Ectodermal cell (in vitro differentiated cells): ENCODE measurements around the gene GCSH.

Source experiments
- H3K27ac ChIP-seq: 2 replicates; pipeline ENCODE4 v1.7.0; 2013; ENCODE audit warnings: mild to moderate bottlenecking, low read depth, low read length; ENCODE audit not compliant: insufficient read depth, poor library complexity, severe bottlenecking
- H3K27me3 ChIP-seq: 2 replicates; pipeline ENCODE4 v1.7.0; 2013; ENCODE audit warnings: mild to moderate bottlenecking, low read length; ENCODE audit not compliant: insufficient read depth, control insufficient read depth, poor library complexity, severe bottlenecking
- H3K36me3 ChIP-seq: one replicate; pipeline ENCODE4 v1.7.0; 2013; ENCODE audit warnings: low read length; ENCODE audit not compliant: control insufficient read depth, insufficient read depth
- H3K4me1 ChIP-seq: one replicate; pipeline ENCODE4 v1.7.0; 2013; ENCODE audit warnings: low read length; ENCODE audit not compliant: control insufficient read depth, insufficient read depth
- H3K4me3 ChIP-seq: 2 replicates; pipeline ENCODE4 v1.7.0; 2013; ENCODE audit warnings: low read depth, low read length, control low read depth; ENCODE audit not compliant: insufficient read depth
- H3K9me3 ChIP-seq: 2 replicates; pipeline ENCODE4 v1.7.0; 2013; ENCODE audit warnings: mild to moderate bottlenecking, low read length, moderate library complexity; ENCODE audit not compliant: control insufficient read depth
- WGBS, 2 experiments: methylation state at CpG; one replicate each; pipeline ENCODE4 v1.1.7; 2013; ENCODE audit warnings: missing lambda C conversion rate in 2 of 2; 5-methylcytosine and 5-hydroxymethylcytosine counted together

GCSH gene

DNA sequence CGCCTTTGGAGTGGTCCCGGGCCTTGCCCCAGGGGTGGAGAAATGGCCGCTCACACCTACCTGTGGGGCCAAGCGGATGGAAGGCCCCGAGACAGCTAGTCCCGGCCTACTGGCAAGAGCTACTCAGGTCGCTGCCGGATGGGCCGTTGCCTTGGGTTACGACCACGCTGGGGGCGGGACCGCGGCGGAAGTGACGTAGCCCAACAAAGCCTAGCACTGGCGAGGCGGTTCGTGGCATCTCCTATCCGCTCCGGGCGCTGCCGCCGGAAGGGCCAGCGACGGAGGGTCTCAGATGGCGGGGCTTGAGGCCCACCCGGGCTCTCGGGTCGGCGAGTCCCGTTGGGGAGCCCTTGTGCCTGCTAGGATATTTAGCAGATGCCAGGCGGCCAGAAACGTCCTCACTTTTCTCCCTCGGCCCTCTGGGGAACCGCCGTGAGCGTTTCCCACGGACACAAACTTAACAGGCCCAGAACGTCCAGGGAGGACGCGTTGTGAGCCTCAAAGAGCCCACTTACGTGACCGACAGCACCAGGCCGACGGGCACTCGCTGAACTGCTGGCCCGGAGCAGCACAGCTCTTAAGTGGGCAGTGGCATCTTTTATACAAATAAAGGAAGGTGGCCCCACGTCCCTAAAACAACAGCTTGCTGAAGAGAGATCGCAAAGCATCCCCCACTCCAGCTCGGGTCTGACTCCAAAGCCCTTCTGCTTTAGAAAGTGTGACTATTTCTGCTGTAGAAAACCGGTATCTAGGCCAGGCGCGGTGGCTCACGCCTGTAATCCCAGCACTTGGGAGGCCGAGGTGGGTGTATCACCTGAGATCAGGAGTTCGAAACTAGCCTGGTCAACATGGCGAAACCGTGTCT lies 18.9 kb downstream of the GCSH start, which contains the start of gene C16orf46:
C16orf46 (minus strand) TSS at position 163 of the 865 bp plus-strand sequence. CDS start 13,283 bp downstream, outside the sequence.
- Histone ChIP-seq H3K36me3 (no peaks in the 10 kb centered on the region), H3K9me3 (no peaks in the 10 kb centered on the region), H3K4me3 (peak within 1 kb of the TSS; percentile 61), H3K4me1 (no peaks in the 10 kb centered on the region), H3K27ac (peak within 1 kb of the TSS; percentile 88), H3K27me3 (no peaks in the 10 kb centered on the region)
- 15% methylated on average over 59 of the region's 59 CpGs for WGBS, 2 experiments

GRCh38 chr16:81076566-81077075 lies 19.6 kb downstream of the GCSH start:
- peak overlapping the region; percentile 61 for H3K4me3 ChIP-seq
- peak overlapping the region; percentile 88 for H3K27ac ChIP-seq
- no peaks in the 10 kb centered on the region for H3K36me3 ChIP-seq
- no peaks in the 10 kb centered on the region for H3K4me1 ChIP-seq
- no peaks in the 10 kb centered on the region for H3K9me3 ChIP-seq
- WGBS, 2 experiments = 1% methylated on average over 27 of the region's 27 CpGs
- H3K27me3 ChIP-seq = no peaks in the 10 kb centered on the region

DNA sequence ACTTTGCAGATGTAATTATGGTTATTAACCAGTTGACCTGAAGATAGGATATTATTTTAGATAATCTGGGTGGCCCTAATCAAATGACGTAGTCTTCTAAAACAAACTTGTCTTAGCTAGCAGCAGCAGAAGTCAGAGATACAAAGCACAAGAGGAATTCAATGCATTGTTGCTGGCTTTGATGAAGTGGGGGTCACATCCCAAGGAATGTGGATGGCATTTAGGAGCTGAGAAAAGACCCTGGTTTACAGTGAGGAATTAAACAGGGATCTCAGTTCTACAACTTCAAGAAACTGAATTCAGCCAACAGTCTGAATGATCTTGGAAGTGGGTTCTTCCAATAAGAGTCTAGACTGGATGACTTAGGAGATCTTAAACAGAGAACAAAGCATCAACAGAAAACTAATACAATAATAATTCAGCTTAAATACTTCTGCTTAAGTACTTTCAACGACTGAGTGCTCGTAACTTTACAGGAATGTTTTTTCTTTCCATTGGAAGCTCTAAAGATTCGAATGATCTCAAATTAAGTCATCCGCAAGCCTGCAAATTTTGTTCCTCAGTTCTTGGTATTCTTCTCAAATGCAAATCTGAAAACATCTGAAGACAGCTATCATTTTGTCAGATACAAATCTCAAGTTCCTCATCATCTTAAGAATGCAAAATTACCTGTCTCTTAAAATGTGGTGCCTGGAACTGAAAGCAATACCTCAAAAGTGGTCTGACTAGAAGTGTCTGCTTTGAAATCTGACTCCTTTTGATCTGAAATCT lies 22.4 kb downstream of the GCSH start:
- 64 to 67% methylated on average over 5 of the region's 5 CpGs for WGBS, 2 experiments
- no peaks in the 10 kb centered on the region for H3K36me3 ChIP-seq
- no peak overlapping the region for H3K27ac ChIP-seq
- H3K27me3 ChIP-seq = no peaks in the 10 kb centered on the region
- H3K4me3 ChIP-seq = no peak overlapping the region
- H3K4me1 ChIP-seq = no peaks in the 10 kb centered on the region
- H3K9me3 ChIP-seq = no peaks in the 10 kb centered on the region

- WGBS, 2 experiments = 85% methylated on average over 4 of the region's 4 CpGs
- no peak overlapping the region for H3K4me3 ChIP-seq
- H3K4me1 ChIP-seq = no peaks in the 10 kb centered on the region
- no peaks in the 10 kb centered on the region for H3K36me3 ChIP-seq
- H3K27me3 ChIP-seq = no peaks in the 10 kb centered on the region
- H3K27ac ChIP-seq = no peak overlapping the region
- H3K9me3 ChIP-seq = no peaks in the 10 kb centered on the region
These were observed 24.4 kb downstream of the GCSH start for GRCh38 chr16:81071805-81072204.

DNA sequence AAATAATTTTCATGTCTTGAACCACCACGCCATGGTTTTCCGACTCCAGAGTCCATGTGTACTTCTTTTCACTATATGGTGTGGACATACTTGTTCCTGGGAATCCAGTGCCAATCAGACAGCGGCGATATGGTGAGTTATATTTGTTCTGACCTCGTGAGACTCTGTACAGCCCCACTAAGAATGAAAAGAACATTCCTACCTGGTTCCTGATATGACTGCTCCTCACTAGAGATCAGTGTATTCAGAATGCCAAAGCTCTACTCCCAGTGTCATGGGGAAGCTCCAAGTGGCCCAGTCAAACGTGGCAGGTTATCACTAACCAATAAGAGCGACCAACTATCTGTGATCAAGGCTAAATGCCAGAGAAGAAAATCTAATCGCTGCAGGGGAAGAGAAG lies 25.2 kb downstream of the GCSH start:
- no peaks in the 10 kb centered on the region for H3K4me1 ChIP-seq
- 83 to 85% methylated on average over 8 of the region's 8 CpGs for WGBS, 2 experiments

DNA sequence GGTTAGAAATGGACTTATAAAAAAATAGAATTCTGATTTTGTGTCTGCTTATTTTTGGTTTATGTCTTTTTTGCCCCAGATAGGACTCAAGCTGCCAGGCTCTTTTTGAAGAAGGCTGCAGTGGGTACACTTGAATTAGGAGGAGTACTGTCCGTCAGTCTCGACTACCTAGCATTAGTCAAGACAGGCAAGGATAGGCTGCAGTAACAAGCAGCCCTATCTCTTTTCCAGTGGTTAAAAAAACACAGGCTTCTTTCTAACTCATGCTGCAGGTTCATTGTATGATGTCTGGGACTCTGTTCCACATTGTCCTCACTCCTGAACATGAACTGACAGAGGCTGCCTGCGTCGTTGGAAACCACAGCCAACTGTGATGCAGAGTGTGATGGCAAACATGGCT lies 27.1 kb downstream of the GCSH start:
- Histone ChIP-seq H3K27ac (no peak overlapping the region), H3K36me3 (no peaks in the 10 kb centered on the region), H3K27me3 (no peaks in the 10 kb centered on the region), H3K4me3 (no peak overlapping the region), H3K9me3 (no peaks in the 10 kb centered on the region), H3K4me1 (no peaks in the 10 kb centered on the region)
- WGBS, 2 experiments = 96% methylated on average over 4 of the region's 4 CpGs

More for the DNA sequence above, 25.2 kb downstream of the GCSH start:
- H3K4me3 ChIP-seq = no peak overlapping the region
- H3K27me3 ChIP-seq = no peaks in the 10 kb centered on the region
- H3K27ac ChIP-seq = no peak overlapping the region
- H3K36me3 ChIP-seq = no peaks in the 10 kb centered on the region
- H3K9me3 ChIP-seq = no peaks in the 10 kb centered on the region

- Histone ChIP-seq H3K4me3 (no peak overlapping the region), H3K4me1 (no peaks in the 10 kb centered on the region), H3K36me3 (no peaks in the 10 kb centered on the region), H3K27ac (no peak overlapping the region), H3K27me3 (no peaks in the 10 kb centered on the region), H3K9me3 (no peaks in the 10 kb centered on the region)
- WGBS, 2 experiments = 94 to 98% methylated on average over 1 of the region's 1 CpG
These were observed 29.0 kb downstream of the GCSH start for GRCh38 chr16:81067166-81067565.

DNA sequence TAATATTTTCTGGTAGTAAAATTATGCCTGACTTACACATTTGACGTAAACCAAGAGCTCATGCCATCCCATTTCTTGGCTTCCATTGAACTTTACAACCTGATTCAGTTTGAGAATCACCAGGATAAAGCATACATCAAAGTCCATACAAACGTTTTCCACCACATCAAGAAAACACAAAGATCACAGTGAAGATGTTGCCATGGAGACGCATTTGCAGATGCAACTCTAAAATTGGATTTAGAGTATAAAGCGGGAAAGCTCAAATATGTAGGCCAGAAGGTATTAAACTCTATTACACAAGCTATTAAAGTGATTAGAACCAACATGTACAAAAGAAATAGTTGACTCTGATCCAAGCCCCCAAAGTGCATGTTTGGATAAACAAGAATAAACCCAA lies 29.5 kb downstream of the GCSH start:
- Histone ChIP-seq H3K27ac (no peak overlapping the region), H3K9me3 (no peaks in the 10 kb centered on the region)
- WGBS, 2 experiments = 70 to 76% methylated on average over 2 to 4 of the region's 4 CpGs

GRCh38 chr16:81061871-81062608 lies 34.2 kb downstream of the GCSH start:
- 87 to 91% methylated on average over 9 of the region's 10 CpGs for WGBS, 2 experiments
- Histone ChIP-seq H3K36me3 (no peaks in the 10 kb centered on the region), H3K27me3 (no peaks in the 10 kb centered on the region), H3K9me3 (no peaks in the 10 kb centered on the region), H3K4me3 (no peak overlapping the region), H3K27ac (no peak overlapping the region), H3K4me1 (no peaks in the 10 kb centered on the region)

More for the DNA sequence above, 29.5 kb downstream of the GCSH start:
- Histone ChIP-seq H3K4me3 (no peak overlapping the region), H3K4me1 (no peaks in the 10 kb centered on the region), H3K27me3 (no peaks in the 10 kb centered on the region), H3K36me3 (no peaks in the 10 kb centered on the region)
